DMS153 (cell line): Measurements from ENCODE around the gene ZBTB46.

Experiments
- DNase-seq: peaks from one replicate; lab custom pipeline; 2025; lab: John Stamatoyannopoulos, UW

The ZBTB46 gene

DNA sequence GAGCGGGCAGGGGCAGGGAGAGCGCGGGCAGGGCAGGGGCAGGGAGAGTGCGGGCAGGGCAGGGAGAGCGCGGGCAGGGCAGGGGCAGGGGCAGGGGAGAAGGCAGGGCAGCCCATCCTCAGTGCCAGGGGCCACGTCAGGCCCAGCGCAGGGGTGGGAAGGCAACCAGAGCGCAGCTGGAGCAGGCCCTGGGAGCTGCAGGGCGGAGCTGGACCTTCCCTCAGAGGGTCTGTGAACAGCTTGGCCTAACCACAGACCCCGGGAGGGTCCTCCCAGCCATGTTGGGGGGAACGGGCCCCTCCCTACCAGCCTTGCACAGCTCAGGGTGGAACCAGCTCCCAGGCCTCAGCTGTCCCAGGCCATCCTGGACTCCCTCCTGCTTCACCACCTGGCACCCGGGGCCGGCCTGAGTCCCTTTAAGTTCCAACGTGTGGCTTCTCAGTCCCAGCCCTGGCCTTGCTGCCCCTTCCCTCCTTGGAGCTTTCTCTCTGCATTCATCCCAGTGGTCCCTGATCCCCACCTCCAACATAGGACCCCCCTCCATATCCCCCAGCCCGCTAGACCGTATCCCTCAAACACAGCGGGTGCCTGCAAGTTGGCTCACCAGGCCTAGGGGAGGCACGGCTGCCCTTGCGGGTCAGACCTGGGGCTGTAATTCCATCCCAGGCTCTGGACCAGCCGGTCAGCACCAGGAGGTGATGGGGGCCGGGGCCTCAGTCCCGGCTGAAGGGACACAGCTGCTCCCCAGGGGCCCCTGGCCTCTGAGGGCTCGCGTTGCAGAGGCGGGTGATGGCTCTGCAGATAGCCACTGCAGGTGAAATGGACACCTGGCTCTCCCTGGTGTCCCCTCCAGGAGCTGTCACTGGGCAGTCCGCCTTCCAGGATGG lies 5.6 kb upstream of the ZBTB46 start:
- no peak for DNase-seq

DNA sequence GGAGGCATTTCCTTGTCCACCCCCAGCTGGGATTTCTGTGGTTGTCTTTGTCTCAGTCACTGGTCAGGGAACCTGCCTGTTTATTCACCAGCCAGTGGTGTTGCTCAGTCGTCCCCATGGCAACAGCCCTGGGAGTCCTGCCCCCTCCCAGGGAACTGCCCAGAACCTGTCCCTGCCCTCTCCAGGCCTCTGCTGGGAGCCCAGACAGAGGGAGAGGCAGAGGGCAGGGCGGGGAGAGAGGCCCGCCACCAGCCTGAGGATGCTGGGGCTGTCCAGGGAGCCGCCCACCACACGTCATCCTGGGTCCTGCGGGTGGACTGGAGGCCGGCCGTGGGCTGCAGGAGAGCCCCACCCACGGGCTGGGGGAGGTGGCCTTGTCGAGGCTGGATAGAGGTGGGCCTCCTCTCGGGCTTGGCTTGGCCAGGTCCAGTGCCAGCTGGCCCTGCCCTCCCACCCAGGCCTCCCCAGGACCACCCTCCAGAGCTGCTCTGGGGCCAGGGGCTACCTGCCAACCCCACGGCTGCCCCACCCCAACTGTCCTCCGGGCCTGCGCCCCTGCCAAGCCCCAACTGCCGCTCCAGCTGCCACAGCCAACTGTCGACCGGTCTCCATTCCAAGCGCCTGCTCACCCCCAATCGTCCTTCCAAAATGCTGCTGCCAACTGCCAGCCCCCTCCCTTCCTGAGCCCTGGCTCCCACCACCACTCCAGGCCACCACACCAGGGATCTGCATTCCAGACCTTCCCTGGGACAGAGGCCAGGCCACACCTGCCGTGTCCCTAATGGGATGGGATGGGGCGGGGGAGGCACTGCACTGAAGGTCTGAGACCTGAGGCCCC lies 4.2 kb upstream of the ZBTB46 start:
- peak; percentile 89 for DNase-seq

DNA sequence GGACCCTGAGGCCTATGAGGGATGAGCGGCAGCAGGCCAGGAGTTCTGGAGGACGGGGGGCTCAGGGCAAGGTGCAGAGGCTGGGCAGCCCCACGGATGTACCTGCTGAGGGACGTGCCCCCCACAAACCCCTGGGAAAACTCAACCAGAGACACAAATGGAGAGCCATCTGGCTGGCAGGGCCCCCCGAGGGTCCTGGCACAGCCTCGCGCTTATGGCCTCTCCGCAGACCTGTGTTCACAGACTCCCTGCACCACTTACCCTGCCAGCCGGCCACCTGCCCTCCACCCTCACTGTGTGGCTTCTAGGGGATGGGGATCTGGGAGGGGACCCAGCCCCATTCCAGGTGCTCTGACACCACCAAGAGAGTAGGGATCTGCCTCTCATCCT lies 3.4 kb upstream of the ZBTB46 start:
- DNase-seq, result no peak

DNA sequence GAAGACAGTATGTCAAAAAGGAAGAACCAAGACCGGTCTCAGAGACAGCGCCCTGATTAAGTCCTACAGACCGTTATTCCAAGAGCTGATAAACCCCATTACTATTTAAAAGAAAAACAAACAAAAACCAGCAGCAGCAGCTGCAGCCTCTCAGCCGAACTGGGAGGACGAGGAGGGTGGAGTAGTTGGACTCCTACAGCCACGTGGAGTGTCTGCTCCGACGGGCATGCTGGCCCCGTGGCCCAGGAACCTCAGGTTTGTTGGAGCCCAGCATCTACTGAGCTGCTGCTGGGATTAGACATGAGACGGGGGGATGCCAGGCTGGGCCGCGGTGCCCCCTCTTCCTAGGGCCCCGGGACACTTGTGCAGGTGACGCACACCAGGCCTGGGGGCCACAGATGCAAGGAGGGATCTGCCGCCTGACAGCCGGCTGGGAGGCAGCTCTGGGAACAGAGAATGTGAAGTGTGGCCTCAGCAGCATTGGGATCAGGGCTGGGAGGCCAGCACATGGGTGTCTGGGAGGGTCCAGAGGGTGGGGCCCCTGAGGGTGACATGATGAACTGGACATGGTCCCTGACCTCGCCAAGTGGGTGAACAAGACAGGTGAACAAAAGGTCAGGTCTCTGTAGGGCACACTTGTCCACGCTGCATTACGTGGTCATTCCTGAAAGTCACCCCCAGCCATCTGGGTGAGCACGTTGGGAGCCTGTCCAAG lies 2.9 kb upstream of the ZBTB46 start:
- DNase-seq, result no peak

DNA sequence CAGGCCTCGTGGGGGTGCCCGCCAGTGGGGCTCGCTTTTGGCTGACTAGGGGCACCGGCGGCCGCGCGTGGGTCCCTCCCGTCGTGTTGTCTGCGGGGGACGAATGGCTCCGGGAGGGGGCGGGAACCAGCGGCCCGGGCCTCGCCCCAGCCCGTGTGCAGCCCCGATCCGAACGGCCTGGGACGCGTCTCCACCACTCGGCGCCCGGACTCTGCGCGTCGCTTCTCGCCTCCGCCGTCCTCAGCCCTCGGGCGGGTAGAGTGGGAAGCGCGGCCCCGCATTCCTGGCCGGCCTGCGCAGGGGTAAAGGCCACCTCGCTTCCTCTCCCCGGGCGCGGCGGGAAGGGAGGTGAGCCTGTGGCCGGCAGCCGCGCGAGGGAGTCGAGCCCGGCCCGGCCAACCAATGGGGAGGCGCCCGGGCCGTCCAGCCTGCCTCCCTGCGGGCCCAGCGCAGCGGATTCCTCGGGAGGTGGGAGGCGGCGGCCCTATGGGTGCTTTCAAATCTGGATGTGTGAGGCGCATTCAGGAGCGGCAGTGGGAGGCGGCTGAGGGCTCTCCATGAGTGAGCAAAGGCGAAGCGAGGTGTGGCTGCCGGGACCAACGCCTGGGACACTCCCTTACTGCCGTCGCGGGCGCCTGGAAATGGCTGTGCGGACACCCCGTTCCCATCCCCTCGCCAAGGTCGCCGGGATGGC lies 1.1 kb upstream of the ZBTB46 start:
- no peak for DNase-seq

DNA sequence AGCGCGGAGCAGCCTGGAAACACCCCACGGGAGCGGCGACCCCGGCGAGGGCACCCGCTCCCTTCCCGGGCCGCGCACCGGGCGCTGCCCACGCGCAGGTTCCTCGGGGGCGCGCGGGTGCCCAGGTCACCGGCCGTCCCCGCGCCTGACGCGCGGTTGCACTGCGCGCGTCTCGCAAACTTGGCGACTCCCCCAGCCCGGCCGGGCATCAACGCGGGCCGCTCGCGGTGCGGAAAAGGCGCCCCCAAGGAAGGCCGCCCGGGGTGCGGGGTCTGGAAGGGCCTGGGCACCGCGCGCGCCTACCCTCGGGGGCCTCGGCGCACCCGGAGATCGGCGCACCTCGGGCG lies 555 bp upstream of the ZBTB46 start:
- DNase-seq, result no peak

DNA sequence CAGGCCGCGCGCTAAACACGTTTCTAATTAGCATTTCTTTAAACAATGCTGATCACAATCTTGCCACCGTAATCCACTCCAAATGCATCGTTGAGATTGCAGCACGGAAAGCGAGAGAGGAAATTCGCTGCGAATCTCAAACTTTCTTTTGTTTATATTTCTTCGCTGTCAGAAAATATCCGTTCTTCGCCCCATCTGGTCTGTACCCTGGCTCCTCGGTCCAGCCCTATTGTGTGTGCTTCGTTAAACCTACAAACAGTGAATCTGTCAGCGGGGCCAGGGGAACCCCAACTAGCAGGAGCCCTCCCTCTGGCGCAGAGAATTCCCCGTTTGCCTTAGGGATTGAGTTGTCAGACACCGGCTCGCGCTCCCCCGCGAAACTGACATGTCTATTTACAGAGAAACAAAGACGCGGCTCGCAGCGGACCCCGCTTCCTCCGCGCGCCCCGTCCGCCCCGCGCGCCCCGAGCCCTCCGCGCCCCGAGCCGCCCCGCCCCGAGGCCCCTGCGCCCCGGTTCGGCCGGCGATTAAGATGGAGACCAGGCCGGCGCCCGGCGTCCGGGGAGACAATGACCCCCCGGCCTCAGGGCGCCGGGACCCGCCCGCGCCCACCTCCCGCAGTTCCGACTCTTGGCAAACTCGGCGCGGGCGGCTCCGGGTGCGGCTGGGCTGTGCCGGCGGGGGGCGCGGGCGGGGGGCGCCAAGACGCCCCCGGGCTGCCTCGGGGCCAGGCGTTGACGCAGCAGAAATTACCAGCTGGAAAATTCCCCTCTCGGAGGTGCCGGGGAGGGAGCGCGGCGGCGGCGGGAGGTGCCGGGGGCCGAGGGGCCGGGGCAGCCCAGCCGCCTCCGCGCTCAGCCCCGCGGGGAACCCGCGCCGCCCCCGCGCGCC lies 874 bp downstream of the ZBTB46 start:
- DNase-seq, result no peak

DNA sequence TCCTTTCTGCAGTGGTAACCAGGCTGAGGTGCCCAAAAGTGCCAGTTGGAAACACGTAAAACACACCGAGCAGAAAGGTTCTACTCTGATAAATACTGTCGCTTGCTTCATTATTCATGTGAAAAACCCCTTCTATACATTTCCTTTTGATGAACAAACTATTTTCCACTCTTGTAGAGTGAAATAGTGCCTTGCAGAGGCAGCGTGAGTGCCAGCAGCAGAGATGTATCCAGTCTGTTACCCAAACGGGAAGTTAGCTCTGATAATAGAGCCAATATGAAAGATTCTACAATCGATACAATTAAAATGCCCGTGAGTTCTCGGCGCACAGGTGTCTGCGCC lies 1.5 kb downstream of the ZBTB46 start:
- DNase-seq, result no peak

DNA sequence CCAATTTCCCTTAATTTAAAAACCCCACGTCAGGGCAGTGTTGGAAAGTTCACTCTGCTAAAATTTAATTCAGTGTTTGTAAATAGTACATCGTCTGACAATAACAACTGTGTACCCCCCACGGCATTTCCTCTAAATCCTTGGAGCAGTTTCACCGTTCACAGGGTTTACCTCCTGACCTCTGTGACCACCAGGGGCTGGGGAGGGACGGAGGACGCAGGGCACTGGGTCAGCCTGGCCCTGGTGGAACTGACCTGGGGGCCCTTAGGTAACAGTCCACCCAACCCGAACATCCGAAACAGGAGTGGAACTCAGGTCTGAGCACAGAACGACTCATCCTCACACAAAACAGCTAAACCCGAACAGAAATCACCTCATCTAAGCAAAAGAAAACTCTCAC lies 2.1 kb downstream of the ZBTB46 start:
- no peak for DNase-seq

DNA sequence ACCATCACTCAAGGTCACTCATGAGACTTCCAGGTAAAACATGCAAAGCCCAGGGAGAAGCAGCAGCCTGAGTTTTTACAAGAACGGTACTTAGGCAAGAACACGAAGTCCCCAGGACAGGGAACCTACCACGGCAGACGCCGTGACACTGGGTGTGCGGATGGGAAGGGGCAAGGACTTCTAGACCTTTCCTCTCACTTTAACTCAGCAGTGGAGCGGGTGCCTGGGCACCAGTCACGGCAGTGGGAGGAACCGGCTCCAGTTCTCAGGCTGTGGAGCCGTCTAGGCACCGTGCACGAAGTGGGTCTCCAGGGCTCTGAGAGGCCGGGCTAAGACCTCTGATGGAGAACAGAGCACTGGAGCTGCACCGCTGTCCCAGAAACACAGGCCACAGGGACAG lies 2.5 kb downstream of the ZBTB46 start:
- no peak for DNase-seq

DNA sequence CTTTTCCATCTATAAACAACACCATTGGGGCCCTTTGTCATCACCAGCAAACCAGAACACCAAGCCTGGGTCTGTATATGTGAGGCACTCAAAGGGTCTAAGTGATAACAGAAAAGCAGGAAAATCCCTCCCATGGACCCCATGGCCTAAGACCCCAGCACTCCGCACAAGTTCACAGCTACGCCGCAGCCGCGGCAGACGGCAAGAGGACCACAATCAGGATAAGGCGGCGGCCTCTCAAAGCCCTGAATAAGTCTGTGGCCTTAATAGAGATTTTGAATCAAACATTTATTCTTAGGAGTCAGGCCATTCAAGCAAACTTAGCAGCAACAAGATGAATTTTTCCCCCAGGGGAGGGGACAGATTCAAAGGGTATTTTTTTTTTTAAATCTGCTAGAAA lies 2.9 kb downstream of the ZBTB46 start:
- no peak for DNase-seq

DNA sequence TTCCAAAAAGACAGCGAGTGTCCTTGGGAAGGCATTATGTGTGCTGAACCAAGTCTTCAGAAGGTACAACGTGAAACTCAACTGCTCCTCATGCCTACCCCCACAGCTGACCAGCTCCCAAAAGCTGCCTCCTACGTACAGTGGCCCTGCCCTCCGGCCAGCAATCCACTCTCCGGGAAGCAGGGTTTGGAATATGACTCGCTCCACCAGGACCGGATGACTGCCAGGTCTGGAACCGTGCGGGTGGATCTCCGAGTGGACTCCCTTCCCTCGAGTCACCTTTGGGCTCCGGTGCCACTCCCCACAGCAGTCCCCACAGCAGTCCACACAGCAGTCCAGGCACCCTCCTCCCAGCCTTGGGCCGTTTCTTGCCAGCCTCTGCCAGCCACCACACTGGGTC lies 4.3 kb downstream of the ZBTB46 start:
- no peak for DNase-seq

DNA sequence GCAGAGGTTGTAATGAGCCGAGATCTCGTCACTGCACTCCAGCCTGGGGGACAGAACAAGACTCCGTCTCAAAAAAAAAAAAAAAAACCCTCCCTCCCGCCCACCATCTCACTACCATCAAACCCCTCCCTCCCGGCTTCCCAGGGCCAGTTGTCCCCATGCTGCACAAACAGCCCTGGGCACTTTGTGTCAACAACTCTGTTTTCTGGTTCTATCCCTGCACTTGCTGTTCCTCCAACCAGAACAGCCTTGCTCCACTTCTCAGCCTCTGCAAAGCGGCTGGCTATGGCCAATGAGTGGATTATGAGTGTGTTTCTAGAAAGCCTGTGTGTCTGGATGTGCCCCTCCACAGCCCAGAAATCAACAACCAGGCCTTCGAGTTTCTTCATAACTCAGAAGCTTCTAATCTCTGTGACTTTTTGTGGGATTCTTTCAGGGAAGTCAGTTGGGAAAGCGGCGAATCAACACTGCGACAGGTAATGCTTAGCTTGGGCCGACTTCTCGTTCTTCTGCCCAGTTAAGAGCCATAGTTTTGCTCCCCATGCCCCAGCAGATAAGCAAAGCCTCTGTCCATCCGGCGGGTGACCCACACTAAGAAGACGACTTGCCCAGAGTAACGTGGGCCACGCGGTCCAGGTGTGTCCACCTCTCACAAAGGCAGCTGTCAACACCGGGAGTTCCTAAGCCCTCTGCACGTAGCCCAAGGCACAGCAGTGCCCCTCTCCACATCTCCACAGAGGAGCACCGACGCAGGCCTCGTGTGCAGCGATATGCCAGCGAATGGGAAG lies 5.5 kb downstream of the ZBTB46 start:
- no peak for DNase-seq

DNA sequence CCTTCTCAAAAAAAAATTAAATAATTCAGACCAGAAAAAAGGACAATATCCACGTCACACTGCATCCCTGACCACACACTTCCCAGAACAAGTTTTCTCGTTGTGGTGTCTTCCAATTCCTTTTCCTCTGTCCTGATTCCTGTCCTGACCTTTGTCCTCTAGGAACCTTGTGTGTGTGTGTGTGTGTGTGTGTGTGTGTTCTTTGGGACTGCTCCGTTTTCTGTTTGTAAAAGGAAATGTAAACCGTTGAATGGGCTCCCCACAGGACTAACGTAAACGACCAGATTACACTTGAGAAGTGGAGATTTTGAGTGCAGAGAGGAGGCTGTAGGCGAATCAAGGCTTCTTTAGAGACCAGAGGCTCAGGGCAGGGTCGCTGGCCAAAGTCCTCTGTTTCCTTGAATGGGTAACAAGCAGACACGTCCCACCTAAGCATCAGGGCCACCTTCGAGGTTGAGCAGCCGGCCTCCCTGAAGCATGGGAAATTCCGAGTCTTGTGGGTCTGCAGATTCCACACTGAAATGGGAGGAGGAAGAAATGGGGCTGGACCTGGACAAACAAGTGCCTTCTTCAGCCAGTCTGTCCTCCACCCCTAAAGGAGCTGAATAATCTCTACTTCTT lies 7.3 kb downstream of the ZBTB46 start:
- no peak for DNase-seq

DNA sequence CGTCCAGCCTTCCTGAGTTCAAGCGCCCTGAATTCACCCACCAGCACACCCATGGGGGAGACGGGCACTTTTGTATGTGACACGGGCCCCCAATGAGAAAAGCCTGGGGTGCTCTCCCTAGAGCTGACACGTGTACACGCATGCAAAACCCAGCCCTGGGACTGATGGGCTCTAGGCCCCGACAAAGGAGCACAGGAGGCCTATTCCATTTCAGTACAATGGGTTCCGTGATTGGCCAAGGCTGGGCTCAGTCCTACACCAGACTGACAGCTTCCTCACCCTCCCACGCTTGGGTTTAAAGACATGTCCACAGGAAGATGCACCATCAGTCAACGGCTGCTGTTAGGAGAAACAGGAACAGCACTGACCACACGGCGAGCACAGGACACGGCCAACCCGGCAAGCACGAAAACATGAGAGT lies 8.8 kb downstream of the ZBTB46 start:
- DNase-seq, result no peak

DNA sequence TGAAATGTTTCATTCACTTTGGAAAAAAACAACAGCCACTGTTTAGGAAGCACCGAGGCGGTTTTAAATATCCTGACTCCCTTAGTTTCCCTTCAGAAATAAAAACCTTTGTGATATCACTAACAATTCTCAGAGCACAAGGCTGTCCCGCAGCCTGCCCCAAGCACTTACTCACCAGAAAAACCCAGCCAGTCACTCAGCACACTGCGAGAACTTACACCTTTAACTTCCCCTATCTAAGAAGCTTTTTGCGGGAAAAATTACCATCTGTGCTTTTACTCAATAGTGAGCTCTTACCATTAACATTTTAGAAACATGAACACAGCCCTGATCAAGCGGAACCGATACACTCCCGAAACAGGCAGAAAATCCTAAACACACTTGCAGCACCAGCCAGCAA lies 9.3 kb downstream of the ZBTB46 start:
- no peak for DNase-seq

DNA sequence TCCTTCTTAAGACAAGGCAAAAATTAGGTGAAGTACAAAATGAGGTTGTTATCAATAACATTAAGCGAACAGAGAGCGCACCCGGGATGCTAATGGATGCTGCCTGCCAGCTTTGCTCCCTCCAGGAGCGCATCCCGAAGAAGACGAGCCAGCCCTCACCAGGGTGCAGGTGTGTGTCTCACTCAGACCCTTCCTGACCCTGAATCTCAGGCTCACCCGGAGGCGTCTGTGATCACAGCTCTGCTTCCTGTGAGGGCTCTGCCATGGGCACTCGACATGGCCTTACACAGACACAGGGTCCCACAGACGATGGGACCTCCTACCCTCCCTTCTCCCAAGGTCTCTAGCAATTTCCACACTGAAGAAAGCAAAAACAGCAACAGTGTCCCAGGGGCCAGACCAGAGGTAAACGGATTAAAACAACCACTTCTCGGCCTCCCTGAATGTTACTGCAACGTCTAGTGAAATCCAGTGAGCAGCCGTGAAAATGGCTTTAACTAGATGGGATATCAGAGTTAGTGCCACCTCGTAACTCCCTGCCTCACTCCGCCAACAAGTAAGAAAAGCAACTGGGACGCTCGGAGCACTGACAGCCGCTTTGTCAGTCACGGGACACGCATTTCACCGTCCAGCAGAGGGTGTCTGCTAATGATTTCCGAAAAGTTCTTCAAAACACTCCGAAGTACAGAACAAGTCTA lies 11.7 kb downstream of the ZBTB46 start:
- no peak for DNase-seq

DNA sequence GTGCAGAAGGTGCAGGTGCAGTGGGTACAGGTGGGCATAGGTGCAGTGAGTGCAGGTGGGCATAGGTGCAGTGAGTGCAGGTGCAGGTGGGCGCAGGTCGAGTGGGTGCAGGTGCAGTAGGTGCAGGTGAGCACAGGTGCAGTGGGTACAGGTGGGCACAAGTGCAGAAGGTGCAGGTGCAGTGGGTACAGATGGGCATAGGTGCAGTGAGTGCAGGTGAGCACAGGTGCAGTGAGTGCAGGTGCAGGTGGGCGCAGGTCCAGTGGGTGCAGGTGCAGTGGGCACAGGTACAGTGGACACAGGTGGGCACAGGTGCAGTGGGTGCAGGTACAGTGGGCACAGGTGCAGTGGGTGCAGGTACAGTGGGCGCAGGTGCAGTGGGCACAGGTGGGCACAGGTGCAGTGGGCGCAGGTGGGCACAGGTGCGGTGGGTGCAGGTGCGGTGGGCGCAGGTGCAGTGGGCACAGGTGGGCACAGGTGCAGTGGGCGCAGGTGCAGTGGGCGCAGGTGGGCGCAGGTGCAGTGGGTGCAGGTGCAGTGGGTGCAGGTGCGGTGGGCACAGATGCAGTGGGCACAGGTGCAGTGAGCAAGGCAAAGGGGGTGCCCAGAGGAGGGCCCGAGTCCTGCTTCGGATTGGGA lies 15.3 kb downstream of the ZBTB46 start:
- DNase-seq, result no peak
